Hypothalamus (tissue), 51 donors: ENCODE measurements around the gene GUSB.

Experiments
- DNase-seq, 51 donors: peaks; one replicate each; lab custom pipeline; 2025; lab: John Stamatoyannopoulos, UW

The GUSB gene

GRCh38 chr7:65938336-65938895 is 43.6 kb downstream of the GUSB start:
- DNase-seq = no peak

- no peak for DNase-seq
Measured at GRCh38 chr7:65937296-65937695, 44.7 kb downstream of the GUSB start.

- DNase-seq = no peak
Measured at GRCh38 chr7:65931685-65932084, 50.3 kb downstream of the GUSB start.

GRCh38 chr7:65927489-65928448 is 54.2 kb downstream of the GUSB start:
- DNase-seq = no peak

- no peak for DNase-seq
Measured at GRCh38 chr7:65926588-65926987, 55.4 kb downstream of the GUSB start.

- no peak for DNase-seq
Measured at GRCh38 chr7:65925040-65925439, 57.0 kb downstream of the GUSB start.

- no peak for DNase-seq
Measured at GRCh38 chr7:65924193-65924592, 57.8 kb downstream of the GUSB start.

GRCh38 chr7:65923316-65923715 is 58.7 kb downstream of the GUSB start:
- DNase-seq = no peak

- no peak for DNase-seq
Measured at GRCh38 chr7:65915921-65916657, 65.9 kb downstream of the GUSB start.

- no peak for DNase-seq
Measured at GRCh38 chr7:65912237-65912636, 69.8 kb downstream of the GUSB start.
